IPS-NIHi11 (cell line): ENCODE measurements around the gene EIF2D.

ENCODE experiments used
- DNase-seq: peaks from one replicate; pipeline ENCODE4 v3.0.0; 2012; ENCODE audit warnings: mixed read lengths, low spot score

Gene EIF2D

DNA sequence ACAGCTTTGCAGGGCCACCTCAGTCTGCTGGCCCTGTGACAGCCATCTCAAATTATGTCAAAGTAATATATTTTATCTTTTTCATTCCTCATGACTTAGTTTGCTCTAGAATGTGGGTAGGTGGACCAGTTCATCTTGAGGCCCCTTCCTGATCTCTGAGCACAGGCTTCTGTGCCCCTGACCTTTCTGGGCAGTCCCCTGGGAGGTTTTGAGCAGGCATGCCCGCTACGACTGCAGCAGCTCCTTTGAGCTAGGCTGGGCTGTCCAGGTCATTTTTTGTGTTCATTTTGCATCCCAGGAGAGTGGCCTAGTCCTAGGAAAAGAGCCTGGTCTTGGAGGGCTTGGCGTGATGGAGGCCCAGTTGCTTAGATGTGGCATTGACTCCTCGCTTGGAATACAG lies 42.7 kb downstream of the EIF2D start:
- DNase-seq: no peak

DNA sequence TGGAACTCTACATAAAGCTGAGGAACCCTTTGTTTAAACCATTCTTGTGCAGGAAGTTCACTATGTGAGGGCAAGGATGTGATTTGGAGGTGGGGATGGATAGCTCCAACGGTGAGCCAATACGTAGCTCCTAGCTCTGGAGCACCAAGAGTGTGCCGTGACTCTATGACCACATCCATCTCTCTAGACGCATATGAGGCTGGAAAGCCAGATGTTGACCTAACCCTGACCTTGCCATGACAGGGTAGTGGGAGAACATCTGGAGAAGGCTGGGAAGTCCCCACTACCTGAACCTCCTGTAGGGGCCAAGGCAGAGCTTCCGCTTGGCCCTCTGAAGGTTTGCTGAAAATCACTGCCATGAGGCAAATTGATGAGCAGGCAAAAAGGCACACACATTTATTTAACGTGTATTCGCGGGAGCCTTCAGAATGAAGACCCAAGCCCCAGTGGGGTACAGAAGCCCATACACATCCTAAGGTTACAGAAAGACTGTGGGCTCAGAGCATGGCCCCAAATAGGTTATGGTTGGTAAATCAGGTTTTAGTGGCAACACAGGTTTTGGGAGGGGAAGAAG lies 43.4 kb downstream of the EIF2D start:
- DNase-seq: no peak

DNA sequence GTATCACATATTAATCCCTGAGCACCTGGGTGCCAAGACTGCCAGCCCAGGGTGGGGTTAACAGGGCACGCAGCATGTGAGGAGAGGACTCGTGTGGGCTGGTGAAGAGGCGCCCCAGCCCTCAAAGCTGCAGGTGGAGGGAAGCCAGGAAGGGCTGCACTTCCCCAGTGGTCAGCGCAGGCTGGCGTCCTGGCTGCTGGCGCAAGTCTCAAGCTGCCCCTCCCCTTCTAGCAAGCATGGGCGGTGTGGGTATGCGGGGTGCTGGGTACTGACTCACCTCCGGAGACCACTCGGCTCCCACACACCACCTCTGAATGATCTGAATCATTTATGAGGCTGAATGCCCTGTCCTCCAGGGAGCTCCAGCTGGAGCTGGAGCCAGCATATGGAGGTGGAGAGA lies 44.0 kb downstream of the EIF2D start:
- DNase-seq: no peak

DNA sequence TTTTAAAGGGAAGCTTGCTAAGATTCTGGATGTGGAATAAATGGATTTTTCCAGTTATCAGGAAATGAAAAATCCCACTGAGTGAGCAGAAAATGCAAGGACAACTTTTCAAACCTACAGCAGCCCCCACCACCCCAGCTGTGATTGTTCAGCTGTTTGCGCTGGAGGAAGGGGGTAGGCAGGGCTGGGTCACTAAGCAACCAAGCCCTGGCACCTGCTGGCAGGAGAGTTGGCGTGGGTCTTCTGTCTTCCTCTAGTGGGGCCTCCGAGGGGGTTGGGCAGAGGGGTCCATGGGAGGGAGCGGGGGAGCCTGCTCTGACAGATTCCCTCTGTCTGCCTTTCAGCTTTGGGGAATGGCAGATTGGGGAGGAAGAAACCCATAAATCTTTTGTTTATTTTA lies 45.3 kb downstream of the EIF2D start:
- no peak for DNase-seq

DNA sequence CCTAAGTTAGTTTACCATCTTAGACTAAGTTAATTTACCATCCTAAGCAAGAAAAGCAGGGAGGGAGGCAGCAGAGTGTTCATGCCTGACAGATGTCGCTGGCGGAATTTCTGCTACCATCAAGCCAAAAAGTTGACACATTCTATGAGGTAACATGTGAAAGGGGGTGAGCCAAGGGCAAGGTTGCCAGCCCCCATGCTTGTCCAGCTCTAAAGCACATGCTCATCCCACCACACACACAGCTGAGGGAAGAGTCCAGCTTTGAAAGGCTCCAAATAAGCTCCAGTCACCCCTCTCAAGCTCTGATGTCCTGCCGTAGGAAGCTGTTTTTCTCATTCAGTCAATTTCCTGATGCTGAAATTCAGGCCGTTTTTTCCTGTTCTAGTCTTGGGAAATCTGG lies 46.3 kb downstream of the EIF2D start:
- DNase-seq: no peak

DNA sequence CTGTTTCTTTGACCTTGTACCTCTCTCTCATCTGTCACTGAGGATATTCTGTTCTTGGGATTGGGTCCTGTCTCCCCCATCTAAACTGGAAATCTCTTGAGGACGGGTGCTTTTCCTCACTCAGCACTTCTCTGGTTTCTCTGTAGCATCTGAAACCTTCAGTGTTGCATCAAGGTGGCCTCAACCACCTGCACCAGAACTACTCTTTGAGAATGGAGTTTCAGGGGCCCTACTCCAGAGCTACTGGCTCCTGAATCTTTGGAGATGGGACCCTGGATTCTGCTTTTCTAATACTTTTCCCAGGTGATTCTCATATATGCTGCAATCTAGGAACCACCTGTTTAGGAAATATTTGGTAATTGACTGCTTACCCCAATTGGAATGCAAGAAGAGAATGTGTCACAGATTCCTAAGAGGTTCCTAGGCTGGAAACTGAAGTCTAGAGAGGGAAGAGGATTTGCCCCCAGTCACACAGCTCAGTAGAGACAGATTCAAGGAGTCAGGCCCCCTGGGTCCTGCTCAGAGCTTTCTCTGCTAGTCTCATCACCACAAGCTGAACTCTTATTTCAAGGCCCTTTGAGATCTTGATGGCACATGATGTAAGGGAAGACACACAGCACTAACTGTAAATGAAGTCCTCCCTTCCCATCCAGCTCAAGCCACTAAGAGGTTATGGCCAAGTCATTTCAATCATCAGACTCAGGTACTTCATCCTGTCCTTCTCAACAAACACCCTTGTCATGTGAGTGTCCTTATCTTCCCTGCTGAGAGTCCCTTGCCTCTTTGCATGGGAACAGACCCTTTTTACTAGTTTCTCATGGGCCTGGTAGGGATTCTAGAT lies 48.7 kb downstream of the EIF2D start:
- DNase-seq: no peak

DNA sequence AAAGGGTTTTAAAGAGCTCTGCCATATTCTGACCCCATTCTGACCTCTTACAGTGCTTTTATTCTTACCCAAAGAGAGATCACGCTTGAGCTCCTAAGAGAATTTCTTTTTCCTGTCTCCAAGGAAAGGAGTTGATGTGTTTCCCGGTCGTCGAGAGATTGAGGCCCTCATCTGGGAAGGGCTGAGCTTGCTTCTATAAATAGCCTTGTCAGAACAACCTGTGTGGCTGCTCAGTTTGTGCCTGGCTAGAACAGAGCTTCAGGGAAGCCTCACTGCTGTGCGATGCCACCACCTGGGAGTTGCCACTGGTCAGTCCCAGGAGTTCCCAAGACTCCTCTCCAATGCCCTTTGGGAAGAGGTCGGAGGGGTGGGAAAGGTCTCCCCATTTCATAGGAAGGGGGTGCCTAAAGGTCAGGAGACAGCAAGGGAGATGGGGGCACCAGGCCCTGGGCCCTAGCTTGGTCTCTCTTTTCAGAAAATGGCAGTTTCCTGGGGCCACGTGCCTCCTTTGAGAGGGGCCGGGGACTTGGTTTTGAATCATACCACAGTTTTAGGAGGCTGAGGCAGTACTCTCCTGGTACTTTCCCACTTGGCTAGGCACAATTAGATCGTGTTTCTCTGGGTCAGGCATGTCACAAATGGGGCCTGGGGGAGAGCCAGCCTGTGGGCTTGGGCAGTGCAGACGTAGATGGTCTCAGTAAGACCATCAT lies 52.1 kb downstream of the EIF2D start:
- DNase-seq: no peak

DNA sequence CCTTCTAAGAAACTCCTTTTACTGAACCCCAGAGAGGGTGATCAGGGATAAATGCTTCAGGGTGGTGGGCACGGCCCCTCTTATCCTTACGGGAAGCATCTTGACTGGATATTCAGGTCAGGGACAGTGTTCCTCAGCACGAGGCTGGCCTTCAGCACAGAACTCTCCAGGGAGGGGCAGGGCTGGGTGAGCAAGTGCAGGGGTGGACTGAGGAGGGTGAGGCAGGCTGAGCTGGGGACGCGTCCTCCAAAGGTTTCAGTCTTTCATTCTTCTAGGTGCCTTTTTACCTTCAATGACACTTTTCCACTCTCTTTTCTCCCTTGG lies 52.6 kb downstream of the EIF2D start:
- DNase-seq: no peak

DNA sequence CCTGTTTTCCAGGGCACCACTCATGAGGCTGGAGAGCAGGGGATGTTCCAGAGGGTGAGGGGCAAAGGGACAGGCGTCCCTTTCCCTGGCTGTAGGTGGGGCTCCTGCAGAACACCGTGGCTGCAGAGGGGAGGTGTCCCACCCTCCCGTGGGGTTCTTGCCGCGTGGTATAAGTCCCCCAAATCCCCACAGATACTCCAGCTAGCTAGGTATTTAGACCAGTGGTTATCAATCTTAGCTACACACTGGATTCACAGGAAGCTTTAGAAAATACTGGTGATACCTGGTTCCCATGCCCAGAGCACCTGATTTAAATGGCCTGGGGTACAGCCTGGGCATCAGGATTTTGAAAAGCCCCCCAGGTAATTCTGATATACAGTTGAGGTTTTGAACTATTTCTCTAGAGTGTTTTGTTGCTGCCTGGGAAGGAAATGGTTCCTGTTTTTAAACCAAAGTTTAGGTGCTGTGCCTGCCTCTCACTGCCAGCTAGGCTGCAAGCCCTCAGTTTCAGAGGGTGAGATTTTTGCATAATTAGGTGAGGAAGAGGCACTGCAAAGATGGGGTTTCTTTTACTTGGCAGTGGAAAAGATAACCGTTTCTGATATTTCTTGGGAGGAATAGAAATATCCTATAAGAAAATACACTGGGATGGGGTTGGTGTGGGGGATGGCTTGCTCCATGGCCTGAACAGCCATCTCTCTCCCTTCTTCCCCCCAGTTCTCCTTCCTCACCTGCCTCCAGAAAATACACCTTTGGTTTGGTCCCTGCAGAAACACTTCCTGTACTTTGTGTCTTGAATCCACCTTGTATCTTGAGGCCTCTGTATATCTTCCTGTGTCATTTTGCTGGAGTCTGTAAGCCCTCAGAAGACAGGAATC lies 53.2 kb downstream of the EIF2D start:
- DNase-seq: no peak

DNA sequence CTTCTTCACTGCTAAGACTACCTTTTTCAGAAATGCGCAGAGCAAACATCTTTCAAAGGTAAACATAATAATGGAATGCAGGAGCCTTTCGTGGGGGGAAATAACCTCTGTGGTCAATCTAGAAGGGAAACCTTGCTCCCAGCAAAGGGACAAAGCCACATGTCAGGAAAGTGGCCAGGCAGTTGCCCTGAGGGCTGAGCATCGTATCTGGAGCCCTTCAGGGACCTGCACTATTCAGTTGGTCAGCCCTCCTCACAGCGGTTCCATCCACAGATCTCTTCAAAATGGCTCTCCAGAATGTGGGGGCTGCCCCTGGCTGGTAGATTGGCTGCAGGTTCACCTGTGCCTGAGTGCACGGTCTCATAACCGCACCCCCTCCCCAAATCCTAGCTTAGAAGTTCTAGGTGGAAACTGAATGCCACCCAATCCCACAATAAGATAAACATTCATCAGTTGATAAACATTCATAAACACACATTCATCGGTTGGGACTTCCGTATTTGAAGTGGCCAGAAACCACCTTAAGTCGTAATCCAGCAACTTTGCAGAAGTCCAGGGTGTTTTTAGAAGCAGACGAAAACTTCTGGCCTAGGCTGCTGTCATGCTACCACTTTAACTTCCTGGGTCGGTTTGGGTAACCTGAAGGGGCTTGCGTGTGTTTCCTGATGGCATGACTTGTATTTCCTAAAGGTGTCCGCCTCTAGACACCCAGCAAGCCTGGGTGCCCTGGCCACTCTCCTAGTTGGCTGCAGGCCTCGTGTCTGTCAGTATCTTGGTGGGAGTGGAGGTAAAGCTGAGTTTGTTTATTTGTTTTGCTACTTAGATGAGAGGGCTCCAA lies 54.4 kb downstream of the EIF2D start:
- no peak for DNase-seq

DNA sequence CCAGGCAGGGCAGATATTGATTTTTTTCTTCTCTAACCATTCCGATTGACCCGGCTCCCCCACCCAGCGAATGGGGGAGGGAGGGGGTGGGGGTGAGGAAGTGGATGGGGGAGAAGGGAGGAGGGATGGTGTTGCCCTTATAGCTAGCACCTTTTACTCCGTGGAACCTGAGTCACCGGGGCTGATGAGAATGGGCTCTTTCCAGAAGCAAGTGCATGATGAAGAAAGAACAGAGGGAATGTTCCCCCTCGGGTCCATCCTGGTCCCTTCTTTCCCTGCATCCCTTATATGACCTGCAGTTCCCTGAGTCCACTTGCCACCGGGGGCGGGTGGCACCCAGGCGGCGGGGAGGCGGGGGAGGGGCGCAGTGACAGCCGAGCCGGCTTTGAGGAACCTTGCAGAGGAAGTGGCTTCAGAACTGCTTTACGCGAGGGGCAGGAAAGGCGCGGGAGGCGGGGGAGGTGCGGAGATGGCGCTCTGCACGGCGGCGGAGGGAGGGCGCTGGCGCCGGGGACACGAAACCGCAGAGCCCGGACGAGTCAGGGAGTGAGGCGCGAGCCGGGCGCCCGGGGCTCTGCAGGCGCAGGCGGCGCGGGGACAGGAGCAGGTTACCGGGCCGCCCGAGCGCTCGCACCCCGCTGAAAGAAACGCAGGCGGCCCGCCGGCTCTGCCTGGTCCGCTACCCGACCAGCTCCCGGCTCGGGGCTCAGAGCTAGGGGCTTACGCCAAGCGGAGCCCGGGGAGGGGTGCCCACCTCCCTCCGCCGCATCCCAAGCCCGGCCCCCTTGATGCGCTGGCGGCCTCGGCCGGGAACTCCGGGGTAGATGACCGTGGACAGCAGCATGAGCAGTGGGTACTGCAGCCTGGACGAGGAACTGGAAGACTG lies 55.3 kb downstream of the EIF2D start:
- DNase-seq: peak; percentile 78

DNA sequence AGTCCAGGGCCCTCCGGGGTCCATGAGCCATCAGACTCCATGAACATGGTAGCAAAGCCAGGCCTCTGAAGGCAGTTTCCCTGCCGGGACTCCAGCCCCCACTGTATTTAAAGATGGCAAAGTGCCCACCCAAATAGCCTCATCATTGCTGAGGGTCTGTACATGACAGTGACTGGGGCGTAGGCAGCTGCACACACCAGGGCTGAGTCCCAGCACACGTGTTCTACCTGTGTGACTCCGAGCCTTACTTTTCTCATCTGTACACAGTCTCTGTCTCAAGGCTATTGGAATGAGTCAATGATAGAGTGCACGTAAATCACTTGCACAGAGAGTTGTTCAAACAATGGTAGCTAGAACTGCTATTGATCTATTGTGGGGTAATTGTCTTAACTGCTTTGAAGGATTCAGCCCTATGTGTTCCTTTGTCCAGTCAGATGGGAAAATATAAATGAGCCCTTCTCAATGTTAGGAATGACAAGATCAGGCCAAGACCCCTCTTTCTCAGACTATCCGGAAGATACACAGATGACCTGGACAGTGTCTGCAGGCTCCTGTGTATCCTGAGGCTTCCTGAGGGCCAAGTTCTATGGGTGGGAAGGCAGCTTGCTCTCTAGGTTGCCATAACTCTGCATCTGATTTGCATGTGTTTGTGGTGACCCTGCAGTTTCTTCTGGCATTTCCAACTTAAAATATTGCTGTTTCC lies 56.1 kb downstream of the EIF2D start:
- DNase-seq: no peak

DNA sequence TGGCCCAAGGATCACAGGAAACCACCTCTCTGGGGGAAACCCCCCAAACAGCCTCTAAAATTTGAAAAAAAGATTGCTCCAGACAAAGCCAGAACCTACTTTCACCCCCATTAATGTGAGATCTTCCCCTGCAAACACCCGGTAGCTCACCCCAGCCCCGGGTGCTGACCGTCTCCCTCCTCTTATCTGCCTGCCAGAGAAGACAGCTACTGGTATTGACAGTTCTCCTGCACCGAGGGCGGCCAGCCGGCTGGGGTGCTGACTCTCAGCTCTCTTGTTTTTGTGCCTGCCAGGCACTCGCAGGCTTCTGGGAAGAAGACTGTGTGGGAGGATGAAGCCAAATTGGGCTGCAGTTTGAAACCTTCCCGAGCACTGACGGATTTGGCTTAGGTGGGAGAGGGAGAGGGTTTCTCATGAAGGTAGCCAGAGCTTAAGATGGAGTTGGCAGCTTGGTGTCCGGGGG lies 56.8 kb downstream of the EIF2D start:
- peak; percentile 45 for DNase-seq

DNA sequence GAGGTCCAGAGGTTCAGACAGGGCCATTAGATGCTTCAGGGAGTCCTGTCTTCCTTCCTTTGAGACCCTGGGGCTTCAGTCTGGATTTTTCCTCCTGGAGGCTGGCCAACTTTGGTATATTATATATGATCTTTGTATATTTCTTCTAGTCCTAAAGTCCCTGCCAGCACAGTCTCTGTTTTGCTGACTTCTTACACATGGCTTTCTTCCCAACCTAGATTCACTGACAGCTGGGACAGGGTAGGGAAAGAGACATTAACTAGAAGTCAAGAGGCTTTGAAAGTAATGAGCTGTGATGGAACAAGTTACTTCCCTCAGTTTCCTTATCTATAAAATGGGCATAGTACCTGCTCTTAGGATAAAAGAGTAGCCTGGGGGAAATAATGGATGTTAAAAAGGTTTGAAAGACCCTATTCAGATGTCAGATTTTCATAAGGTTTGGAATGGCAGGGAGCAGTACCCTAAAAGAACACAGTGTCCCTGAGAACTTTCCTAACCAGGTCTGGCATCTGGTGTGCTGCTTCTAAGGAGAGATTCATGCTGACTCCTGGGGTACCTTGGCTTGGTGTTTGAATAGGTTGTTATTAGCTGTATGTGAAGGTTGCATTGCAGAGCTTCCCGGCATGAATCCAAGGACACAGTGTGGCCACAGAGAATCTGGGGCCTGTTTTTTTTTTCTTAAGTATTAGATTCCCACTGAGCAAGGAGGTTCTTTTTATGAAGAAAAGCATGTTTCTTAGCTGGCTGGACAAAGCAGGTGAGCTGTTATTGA lies 57.4 kb downstream of the EIF2D start:
- DNase-seq: no peak

DNA sequence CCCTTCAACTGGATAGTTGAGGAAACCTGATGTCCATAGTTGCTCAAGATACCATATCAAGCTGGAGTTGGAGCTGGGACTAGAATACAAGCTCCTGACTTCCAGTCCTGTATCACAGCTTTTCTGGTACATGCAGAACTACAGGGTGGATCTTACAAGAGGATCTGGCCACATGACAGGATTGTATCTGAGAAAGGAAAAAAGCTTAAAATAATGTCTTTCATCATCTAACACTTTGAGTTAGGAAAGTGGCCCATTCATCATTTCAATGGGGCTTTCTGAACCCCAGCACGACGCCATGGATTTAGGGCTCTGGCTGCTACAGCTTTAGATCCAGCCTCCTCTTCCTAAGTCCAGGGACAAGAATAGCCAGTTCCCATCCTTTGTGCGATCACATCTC lies 58.1 kb downstream of the EIF2D start:
- no peak for DNase-seq

DNA sequence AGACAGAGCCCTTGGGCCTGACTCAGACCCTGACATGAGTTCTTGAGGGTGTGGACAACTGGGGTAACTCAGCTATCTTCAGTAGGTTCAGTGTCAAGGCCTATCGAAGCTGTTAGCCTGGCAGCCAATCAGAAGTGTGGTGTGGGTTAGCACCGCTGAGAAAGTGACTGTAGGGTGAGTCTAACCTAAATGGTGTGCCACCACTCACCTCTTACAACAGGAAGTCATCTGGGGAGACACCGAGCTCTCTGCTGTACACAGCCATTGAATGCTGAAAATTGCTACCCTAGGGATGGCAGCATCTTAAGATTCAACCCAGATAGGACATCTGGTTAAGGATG lies 60.3 kb downstream of the EIF2D start:
- DNase-seq: no peak

DNA sequence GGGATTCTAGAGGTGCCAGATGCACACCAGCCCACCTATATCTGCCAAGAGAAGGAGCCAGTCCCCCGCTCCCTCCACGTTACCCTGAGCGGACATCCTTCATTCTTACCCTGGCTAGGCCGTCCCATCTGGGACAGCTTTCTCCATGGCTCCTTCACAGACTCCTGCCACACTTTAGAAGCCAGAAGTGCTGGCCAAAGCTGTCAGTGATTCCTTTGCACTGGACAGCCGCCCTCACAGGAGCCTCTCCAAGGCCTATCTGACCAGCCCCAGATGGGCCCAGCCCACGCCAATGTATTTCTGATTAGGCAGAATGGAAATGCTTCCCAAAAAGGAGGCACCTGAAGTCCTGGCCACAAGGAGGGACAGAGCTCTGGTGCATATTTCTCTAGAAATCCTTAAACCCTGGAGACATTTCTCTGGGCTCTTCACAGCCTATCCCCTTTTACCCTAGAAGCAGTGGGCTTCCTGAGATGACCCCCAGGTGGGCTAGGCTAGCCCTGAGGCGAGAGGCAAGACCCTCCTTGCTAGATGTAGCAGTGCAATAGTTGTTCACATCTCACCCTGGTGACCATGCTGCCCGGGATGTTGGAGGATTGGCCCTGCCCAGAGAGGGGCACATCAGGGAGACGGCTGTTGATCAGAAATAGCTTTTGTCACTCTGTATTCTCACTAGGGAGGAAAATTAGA lies 60.8 kb downstream of the EIF2D start:
- DNase-seq: no peak

DNA sequence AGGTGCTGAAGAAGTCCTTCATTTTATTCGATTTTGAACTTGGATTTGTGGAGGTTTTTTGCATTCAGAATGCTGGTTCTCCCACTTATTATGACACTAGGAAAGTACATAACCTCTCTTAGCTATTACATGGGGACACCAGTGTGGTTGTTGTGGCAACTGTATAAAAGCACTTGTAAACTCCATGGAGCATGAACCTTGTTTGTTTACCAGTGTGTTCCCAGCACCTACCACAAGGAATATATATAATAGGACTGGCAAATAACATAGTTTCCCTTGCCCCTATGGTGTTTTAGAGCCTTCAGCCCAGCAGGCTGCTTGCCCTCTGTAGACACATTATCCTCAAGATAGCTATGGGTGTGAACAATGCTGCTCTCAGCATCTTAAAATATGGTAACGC lies 61.8 kb downstream of the EIF2D start:
- no peak for DNase-seq

DNA sequence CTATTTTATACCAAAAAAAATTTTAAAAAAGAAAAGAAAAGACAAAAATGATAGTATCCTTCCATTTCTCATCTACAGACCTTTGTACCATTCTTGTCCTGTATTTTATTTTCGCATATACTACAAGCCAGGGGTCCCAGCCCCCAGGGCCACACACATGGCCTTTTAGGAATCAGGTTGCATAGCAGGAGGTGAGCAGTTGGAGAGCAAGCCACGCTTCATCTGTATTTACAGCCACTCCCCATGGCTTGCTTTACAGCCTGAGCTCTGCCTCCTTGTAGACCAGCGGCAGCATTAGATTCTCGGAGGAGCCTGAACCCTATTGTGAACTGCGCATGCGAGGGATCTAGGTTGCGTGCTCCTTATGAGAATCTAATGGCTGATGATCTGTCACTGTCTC lies 65.2 kb downstream of the EIF2D start:
- no peak for DNase-seq
